ENCODE measurements around the gene SAMD11.

DNA sequence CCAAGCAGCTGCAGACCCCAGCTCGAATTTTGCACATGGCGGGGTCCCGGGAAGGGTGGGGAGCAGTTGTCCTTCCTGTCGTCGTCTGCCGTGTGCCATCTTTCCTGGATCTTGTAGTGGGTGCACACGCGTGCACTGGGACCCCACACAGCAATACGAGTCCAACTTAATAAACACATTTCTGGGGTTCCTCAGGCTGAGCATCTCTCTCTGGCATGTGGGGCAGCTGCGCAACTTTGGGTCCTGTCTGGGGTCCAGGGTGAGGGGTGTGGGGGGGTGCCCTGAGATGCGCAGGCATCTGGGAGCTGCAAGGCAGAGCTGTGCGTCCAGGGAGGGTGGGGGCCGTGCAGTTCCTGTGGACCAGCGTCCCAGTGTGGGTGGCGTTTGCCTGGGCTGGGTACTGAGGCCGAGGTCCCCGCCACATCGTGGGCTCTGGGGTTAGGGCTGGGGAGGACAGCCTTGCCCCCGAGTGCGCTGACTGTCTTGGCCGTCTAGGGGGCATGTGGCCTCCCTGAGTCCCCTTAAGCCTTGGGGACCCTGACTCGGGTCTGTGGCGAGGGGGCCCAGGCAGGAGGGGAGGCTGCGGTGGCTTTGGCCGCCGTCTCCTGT, 41.9 kb downstream of the SAMD11 start:
- TF ChIP-seq CTCF (IDR thresholded peaks at IDR 0.05) (no peak), POLR2A (IDR thresholded peaks at IDR 0.05) (no peak)
